NAMALWA (cell line): ENCODE data around the gene HDLBP.
"Not testable (repeated sequence)": the region's sequence is repeated elsewhere in the genome, so short reads cannot be mapped to it uniquely, and the experiment has no call there.

Experiments
- DNase-seq: peaks from one replicate; pipeline ENCODE4 v3.0.0-alpha.2; 2015; ENCODE audit warnings: low spot score

HDLBP gene

GRCh38 chr2:241302759-241303651 is 12.5 kb downstream of the HDLBP start:
- DNase-seq = no peak

DNA sequence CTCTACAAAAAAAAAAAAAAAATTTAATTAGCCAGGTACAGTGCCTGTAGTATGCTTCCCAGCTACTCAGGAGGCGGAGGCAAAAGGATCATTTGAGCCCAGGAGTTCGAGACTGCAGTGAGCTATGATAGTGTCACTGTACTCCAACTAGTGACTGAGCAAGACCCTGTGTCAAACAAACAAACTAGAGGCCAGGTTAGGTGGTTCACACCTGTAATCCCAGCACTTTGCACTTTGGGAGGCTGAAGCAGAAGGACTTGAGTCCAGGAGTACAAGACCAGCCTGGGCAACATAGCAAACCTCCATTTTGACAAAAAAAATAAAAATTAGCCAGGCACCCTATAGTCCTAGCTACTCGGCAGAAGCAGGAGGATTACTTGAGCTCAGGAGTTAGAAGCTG is 13.4 kb downstream of the HDLBP start:
- no peak for DNase-seq

DNA sequence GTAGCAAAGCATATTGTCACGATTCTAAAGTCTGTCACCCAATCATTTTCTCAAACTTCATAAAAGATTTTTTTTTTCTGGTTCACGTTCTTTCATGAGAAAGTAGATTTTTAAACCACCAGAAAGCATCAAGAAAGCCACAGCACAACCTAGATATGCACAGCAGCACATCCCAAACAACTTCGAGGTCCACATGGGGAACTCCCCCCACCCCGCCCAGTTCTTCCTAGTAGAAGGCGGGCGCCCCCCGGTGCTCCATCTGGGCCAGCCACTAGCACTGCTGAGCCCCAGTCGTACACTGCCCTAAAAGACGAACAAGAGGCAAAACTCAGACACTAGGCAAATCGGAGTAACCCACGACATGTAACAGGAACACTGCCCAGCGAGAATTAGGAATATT is 15.5 kb downstream of the HDLBP start:
- no peak for DNase-seq

GRCh38 chr2:241298673-241299072 is 16.8 kb downstream of the HDLBP start:
- no peak for DNase-seq

GRCh38 chr2:241296767-241297166 is 18.7 kb downstream of the HDLBP start:
- no peak for DNase-seq

DNA sequence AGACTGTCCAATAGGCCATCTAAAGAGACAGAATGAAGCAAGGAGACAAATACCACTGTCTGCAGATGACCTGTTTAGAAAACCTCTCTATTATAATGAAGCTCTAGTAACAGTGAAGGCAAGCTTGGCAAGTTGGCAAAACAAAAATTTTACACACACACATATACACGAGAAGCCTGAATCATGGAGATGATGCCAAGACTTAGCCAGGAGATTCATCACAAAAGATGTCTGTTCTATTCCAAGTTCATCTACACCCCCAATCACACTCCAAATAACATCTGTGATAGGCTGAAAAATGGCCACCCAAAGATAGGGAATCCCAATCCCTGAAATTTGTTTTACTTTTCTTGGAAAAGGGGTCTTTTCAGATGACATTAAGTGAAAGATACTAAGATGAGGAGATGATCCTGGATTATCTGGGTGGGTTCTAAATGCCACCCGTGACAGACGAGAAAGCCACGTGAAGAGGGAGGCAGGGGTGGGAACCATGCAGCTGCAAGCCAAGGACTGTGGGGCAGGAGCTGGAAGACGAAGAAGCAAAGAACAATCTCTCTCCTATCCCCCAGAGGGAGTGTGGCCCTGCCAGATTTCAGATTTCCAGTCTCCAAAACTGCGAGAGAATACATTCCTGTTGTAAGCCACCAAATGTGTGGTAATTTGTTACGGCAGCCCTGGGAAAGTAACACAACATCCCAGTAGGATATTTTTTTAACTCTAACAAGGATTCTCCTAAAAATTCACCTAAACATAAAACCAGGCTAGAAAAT is 20.0 kb downstream of the HDLBP start:
- DNase-seq = no peak

- DNase-seq = not testable (repeated sequence)
Measured at GRCh38 chr2:241293378-241293797, 22.1 kb downstream of the HDLBP start.

DNA sequence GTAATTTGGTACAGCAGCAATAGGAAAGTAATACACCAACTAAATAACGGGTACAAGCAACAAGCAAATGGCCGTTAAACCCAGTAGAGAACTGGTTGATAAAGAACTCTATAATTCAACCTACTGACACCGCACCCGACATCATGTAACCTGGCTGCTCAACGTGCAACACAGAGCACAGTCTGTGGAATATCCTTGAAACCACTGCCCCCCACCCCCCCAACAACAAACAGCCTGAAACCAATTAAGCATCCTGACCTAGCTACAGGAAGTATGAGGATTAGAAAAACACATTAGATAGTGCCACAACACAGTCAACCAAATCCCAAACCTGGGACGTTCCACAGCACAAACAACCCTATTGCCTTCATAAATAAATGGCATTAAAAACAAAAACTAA is 23.5 kb downstream of the HDLBP start:
- DNase-seq = no peak

- DNase-seq = no peak
Measured at GRCh38 chr2:241291153-241291552, 24.3 kb downstream of the HDLBP start.

DNA sequence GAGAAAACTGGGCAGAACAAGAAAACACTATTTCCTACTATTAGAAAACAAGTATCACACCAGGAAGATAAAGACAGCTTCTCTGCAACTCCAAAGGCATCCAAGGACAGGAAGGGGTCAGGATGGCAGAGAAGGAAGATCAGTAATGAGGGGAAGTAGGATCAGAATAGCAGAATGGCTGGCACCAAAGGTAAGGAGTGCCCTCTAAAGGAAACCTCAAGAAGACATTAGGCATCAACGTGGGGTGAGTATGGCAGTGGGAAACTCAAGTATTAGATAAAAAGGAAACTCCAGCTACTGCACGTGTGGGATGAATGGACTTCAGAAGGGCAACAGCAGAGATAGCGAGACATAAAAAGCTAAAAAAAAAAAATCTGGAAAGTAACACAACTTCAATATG is 25.9 kb downstream of the HDLBP start:
- no peak for DNase-seq

DNA sequence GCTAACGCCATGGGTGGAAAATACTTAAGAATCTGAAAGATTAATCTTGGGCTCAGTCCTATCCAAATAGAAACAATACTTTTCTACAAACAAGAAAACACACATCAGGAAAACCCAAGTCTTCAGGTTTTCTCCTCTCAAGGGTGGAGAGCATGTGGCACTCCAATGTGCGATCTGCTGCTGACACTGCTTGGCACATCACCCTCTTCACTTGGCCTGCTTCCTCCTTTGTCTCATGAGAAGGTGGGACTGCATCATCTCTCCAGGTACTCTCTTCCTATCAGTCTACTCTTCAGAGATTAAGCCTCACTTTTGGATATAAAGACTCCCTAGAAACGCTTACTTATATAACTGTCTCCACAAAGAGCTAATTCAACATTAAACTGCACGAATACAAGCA is 26.4 kb downstream of the HDLBP start:
- DNase-seq = no peak

- no peak for DNase-seq
Measured at GRCh38 chr2:241288324-241288888, 27.1 kb downstream of the HDLBP start.

- DNase-seq = no peak
Measured at GRCh38 chr2:241286348-241287090, 29.0 kb downstream of the HDLBP start.

DNA sequence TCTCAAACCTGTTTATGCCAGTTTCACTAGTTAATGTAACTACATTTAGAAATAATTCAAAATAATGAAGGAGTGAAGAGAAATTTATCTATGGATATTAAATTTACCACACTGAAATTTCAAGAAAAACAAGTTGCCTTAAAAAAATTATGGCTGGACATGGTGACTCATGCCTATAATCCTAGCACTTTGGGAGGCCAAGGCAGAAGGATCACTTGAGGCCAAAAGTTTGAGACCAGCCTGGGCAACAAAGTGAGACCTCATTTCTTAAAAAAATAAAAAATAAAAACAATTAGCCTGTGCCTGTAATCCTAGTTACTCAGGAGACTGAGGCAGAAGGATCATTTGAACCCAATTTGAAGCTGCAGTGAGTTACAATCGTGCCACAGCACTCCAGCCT is 29.9 kb downstream of the HDLBP start:
- no peak for DNase-seq

DNA sequence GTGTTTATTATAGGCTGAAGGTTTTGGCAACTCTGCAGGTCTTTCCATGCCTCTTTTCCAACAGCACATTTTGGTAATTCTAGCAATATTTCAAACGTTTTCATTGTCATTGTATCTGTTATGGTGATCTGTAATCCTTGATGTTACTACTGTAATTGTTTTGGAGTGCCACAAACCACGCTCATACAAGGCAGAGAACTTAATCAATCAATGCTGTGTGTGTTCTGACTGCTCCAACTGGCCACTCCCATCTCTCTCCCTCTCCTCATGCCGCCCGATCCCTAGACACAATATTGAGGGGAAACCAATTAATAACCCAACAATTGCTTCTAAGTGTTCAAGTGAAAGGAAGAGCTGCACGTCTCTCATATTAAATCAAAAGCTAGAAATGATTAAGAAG is 32.9 kb downstream of the HDLBP start:
- DNase-seq = no peak

- no peak for DNase-seq
Measured at GRCh38 chr2:241280291-241280690, 35.2 kb downstream of the HDLBP start.

- DNase-seq = no peak
Measured at GRCh38 chr2:241279828-241280227, 35.6 kb downstream of the HDLBP start.

DNA sequence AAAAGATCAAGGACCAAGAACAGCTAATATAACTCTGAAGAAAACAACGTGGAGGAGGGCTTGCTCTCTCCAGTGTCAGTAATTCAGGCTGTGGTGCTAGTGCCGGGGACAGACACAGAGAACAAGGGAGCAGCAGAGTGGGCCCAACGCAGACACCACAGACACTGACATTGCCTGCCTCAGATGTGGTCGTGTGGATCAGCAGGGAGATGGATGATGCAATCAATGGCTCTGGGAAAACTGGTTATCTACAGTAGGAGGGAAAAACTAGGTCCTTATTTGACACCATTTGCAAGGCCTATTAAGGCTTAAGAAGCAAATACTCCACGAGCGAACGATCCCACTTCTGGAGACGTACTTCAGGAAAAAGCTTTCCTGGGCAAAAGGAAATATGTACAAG is 36.1 kb downstream of the HDLBP start:
- DNase-seq = no peak

GRCh38 chr2:241278306-241278705 is 37.2 kb downstream of the HDLBP start:
- not testable (repeated sequence) for DNase-seq

DNA sequence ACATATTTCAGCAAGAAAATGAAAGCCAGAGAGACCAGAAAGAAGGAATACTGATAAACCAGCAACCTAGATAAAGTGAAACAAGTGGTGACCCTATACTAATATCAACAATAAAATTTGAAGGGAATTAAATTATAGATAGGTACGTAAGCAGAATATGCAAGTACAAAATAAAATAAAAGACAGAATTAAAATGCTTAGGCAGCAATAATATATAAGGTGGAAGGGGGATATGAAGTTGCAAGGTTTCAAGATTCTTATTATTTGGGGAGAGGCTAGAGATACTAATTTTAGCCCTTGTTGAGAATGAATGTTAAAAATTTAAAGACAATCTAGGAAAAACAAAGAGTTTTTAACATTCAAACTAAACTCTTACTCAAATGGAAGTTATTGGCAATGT is 39.6 kb downstream of the HDLBP start:
- no peak for DNase-seq

DNA sequence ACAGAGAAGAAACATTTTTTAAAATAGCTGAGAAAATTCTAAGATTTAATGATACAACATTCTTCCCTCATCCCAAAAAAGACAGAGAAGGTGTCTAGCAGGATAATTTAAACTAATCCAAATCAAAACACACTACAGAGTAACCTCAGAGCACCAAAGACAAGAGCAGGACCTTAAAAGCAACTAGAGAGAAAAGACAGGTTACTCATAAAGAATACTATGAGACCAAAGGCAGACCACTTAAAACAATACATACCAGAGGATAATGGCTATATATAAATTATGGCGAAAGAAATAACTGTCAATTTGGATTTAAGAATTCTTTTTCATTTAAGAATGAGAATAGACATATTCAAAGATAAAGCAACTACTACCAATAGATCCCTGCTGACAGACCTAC is 40.0 kb downstream of the HDLBP start:
- DNase-seq = no peak

DNA sequence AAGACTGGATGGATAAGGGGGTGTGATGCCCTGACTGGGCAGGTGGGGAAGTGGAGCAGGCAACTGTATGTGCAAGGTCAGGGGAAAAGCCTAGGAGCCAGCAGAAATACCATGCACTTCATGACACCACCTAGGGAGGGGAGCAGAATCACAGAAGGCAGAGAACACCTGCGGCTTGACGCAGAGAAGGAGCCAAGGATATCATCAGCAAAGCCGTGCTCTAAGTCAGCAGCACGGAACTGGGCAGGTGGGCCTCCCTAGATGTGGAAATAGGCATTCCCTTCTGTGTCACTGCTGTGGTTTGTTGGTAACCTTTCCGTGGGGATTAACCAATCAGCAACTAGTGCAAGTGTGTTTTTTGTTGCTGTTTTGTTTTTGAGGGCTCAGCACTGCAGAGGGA is 41.3 kb downstream of the HDLBP start:
- no peak for DNase-seq
